CD4-positive, alpha-beta T cell treated with Interleukin-15 for 4 hours (primary cell): Measurements from ENCODE around the gene ACTL6B.

Experiments used
- DNase-seq: peaks from one replicate; pipeline ENCODE4 v3.0.0-alpha.2; 2020; ENCODE audit warnings: low spot score

The ACTL6B gene

GRCh38 chr7:100600730-100601038 lies 55.6 kb downstream of the ACTL6B start:
- DNase-seq: no peak

GRCh38 chr7:100599911-100600729 lies 56.1 kb downstream of the ACTL6B start:
- no peak for DNase-seq

- no peak for DNase-seq
Observed at GRCh38 chr7:100598425-100598824, 57.8 kb downstream of the ACTL6B start.

GRCh38 chr7:100595188-100595587 lies 61.1 kb downstream of the ACTL6B start:
- no peak for DNase-seq
